ENCODE data around the gene AP1S1. TPM values are rescaled to one million over a fixed set of nuclear protein-coding genes. Genes with fewer than 3 reads are reported as not detected.
"Not testable (repeated sequence)": the region's sequence is repeated elsewhere in the genome, so short reads cannot be mapped to it uniquely, and the experiment has no call there.

AP1S1 gene
- total and polyA plus RNA-seq, 4 donors: 16.8 to 51.2 (median 24.1) TPM

DNA sequence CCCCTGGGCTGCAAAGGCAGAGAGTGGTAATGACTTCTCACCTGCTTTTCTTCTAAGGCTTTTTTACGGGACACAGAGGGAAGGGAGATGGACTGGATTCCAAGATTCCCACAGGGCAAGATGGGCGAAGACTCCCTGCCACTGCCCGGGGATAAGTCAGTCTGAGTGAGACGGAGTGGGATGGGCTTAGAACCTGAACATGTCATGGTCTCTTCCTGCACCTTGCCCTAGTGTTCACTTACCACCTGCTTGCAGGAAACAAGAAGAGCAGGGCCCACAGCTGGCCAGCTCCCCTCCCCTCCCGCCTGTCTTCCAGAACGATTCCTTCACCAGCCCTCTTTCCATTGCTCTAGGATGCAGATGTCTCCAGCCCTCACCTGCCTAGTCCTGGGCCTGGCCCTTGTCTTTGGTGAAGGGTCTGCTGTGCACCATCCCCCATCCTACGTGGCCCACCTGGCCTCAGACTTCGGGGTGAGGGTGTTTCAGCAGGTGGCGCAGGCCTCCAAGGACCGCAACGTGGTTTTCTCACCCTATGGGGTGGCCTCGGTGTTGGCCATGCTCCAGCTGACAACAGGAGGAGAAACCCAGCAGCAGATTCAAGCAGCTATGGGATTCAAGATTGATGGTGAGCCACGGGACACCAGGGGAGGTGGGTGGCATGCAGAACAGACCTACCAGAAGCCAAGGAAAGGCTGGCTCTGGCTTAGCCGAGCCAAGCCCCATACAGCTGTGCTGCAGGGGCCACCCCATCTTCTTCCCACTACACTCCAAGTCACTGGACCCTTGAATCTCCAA, 26.0 kb upstream of the AP1S1 start:
- WGBS, 2 donors: 32 to 47% methylated on average over 14 of the region's 14 CpGs
- H3K9me3 ChIP-seq (ENCODE audit: control insufficient read depth, low read length): no peaks in the 10 kb centered on the region
- H3K4me1 ChIP-seq (ENCODE audit: control insufficient read depth in 1 of 2, insufficient read depth in 2 of 2, low read length in 2 of 2): no peaks in the 10 kb centered on the region
- peaks cover 0 to 6% of the 10 kb centered on the region in 2 donors for H3K36me3 ChIP-seq (ENCODE audit: control insufficient read depth in 1 of 2, insufficient read depth in 2 of 2, low read length in 1 of 2)
- peak overlapping the region; percentile 40 to 62 for H3K4me3 ChIP-seq (ENCODE audit: low read length in 2 of 2)
- intact Hi-C loops (cut with DNase I): no loop called here
- H3K27me3 ChIP-seq (ENCODE audit: control insufficient read depth in 1 of 2, insufficient read depth in 2 of 2, low read length in 1 of 2): no peaks in the 10 kb centered on the region
- H3K27ac ChIP-seq (ENCODE audit: low read depth in 1 of 2, low read length in 2 of 2): peak overlapping the region in 1 of 2 donors; percentile 6
- ATAC-seq (ENCODE audit: low FRiP score): no peak
- no peak for DNase-seq

DNA sequence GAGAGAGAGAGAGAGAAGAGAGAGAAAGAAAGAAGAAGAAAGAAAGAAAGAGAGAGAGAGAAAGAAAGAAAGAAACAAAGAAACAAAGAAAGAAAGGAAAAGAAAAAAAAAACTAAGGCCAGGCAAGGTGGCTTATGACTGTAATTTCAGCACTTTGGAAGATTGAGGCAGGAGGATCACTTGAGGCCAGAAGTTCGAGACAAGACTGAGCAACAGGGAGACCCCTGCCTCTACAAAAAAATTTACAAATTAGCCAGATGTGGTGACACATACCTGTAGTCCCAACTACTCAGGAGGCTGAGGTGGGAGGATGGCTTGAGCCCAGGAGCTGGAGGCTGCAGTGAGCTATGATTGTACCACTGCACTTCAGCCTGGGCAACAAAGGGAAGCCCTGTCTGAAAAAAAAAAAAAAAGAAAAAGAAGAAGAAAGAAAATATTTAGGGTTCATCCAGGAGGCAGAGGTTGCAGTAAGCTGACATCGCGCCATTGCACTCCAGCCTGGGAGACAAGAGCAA, 24.6 kb upstream of the AP1S1 start:
- no peak for ATAC-seq (ENCODE audit: low FRiP score)
- Histone ChIP-seq H3K9me3 (ENCODE audit: control insufficient read depth, low read length) (no peaks in the 10 kb centered on the region), H3K27ac (ENCODE audit: low read depth in 1 of 2, low read length in 2 of 2) (peak overlapping the region in 1 of 2 donors; percentile 45), H3K4me1 (ENCODE audit: control insufficient read depth in 1 of 2, insufficient read depth in 2 of 2, low read length in 2 of 2) (no peaks in the 10 kb centered on the region), H3K27me3 (ENCODE audit: control insufficient read depth in 1 of 2, insufficient read depth in 2 of 2, low read length in 1 of 2) (no peaks in the 10 kb centered on the region), H3K36me3 (ENCODE audit: control insufficient read depth in 1 of 2, insufficient read depth in 2 of 2, low read length in 1 of 2) (peaks cover 0 to 6% of the 10 kb centered on the region in 2 donors), H3K4me3 (ENCODE audit: low read length in 2 of 2) (no peak overlapping the region)
- no peak for DNase-seq
- intact Hi-C loops (cut with DNase I): loop anchor here in 1 of 2 donors (5.0 kb wide), 1 partner anchor 32 kb away; no protein-coding TSS in a partner anchor
- WGBS, 2 donors: 88 to 93% methylated on average over 3 of the region's 3 CpGs

DNA sequence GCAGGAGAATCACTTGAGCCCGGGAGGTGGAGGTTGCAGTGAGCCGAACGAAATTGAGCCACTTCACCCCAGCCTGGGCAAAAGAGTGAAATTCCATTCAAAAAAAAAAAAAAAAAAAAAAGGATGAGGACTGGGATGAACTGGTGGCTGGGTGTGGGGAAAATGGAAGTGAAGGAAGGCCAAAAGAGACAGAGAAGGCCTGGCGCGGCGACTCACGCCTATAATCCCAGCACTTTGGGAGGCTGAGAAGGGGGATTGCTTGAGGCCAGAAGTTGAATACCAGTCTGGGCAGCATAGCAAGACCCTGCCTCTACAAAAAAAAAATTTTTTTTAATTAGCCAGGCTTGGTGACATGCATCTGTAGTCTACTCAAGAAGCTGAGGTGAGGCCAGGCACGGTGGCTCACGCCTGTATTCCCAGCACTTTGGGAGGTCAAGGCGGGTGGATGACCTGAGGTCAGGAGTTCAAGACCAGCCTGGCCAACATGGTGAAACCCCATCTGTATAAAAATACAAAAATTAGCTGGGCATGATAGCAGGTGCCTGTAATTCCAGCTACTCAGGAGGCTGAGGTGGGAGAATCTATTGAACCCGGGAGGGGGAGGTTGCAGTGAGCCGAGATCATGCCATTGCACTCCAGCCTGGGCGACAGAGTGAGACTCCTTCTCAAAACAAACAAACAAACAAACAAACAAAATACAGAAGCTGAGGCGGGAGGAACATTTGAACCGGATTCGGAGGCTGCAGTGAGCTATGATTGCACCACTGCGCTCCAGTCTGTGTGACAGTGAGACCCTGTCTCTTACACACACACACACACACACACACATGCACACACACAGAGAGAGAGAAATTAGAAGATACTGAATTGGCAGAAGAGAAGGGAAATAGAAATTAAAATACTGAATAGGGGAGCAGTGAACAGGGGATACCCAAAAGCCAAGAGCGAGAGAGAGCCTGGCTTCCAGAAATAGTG, 21.4 kb upstream of the AP1S1 start:
- not testable (repeated sequence) for H3K4me3 ChIP-seq (ENCODE audit: low read length in 2 of 2); H3K9me3 ChIP-seq (ENCODE audit: control insufficient read depth, low read length); ATAC-seq (ENCODE audit: low FRiP score); H3K27me3 ChIP-seq (ENCODE audit: control insufficient read depth in 1 of 2, insufficient read depth in 2 of 2, low read length in 1 of 2); H3K4me1 ChIP-seq (ENCODE audit: control insufficient read depth in 1 of 2, insufficient read depth in 2 of 2, low read length in 2 of 2)
- WGBS, 2 donors: 74 to 83% methylated on average over 18 of the region's 18 CpGs
- intact Hi-C loops (cut with DNase I): loop anchor here in 1 of 2 donors (5.0 kb wide), 1 partner anchor 36 kb away; no protein-coding TSS in a partner anchor
- peak overlapping the region in 1 of 2 donors; percentile 4 for H3K27ac ChIP-seq (ENCODE audit: low read depth in 1 of 2, low read length in 2 of 2)
- peak in 1 of 2 donors; percentile 55 for DNase-seq
- H3K36me3 ChIP-seq (ENCODE audit: control insufficient read depth in 1 of 2, insufficient read depth in 2 of 2, low read length in 1 of 2): peaks cover 0 to 15% of the 10 kb centered on the region in 2 donors

DNA sequence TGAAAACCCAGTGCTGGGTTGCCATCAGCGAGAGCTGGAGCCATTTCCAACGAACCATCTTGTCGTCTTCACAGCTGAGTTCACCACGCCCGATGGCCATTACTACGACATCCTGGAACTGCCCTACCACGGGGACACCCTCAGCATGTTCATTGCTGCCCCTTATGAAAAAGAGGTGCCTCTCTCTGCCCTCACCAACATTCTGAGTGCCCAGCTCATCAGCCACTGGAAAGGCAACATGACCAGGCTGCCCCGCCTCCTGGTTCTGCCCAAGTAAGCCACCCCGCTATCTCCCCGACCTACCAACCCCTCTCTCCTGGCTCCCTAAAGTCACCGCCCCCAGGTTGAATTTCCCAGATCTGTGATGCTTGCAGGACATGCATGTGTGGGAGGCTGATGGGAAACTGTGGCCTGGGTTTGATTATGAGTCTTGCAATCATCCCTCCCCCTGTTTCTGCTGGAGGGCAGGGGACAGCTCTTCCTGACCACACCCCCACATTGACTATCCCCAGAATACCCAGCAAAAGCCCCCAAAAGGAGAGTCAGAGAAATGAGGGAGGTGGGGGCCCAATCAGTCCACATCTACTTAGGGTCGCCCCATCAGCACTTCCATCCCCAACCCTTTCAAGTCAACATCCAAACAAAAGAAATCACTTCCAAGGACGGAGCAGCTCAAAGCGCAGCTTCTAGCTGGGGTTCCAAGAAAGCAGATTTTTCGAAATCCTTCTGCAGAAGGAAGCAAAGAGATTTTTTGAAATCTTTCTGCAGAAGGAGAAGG, 20.5 kb upstream of the AP1S1 start:
- no peak for DNase-seq
- WGBS, 2 donors: 75 to 77% methylated on average over 15 of the region's 15 CpGs
- intact Hi-C loops (cut with DNase I): loop anchor here in 1 of 2 donors (5.0 kb wide), 1 partner anchor 37 kb away; no protein-coding TSS in a partner anchor

DNA sequence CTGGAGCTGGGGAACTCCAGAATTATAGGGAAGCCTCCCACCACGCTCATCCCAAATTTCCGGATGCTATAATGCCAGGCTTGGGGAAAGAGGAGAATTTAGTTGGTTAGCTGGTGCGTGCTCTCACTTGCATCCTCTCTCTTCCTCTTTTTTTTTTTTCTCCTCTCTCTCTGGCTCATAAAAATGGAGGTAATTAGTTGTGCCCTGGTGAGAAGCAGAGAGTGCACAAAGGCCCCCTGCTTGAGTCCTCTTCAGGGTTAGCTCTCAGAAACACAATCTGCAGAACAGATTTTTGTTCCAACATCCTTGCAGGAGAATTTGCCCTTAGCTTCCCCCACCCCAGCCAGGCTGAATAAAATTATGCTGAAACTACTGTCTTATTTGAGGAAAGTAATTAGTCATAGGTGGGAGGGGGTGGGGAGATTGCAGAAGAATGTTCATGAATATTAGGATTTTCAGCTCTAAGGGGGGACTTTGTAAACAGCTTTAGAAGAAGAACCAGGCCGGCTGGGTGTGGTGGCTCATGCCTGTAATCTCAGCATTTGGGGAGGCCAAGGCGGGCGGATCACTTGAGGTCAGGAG, 19.8 kb upstream of the AP1S1 start:
- no peak overlapping the region for H3K4me3 ChIP-seq (ENCODE audit: low read length in 2 of 2)
- H3K27me3 ChIP-seq (ENCODE audit: control insufficient read depth in 1 of 2, insufficient read depth in 2 of 2, low read length in 1 of 2): no peaks in the 10 kb centered on the region
- WGBS, 2 donors: 87 to 88% methylated on average over 6 of the region's 6 CpGs
- ATAC-seq (ENCODE audit: low FRiP score) (no peak), DNase-seq (no peak)
- no peaks in the 10 kb centered on the region for H3K4me1 ChIP-seq (ENCODE audit: control insufficient read depth in 1 of 2, insufficient read depth in 2 of 2, low read length in 2 of 2)
- no peaks in the 10 kb centered on the region for H3K9me3 ChIP-seq (ENCODE audit: control insufficient read depth, low read length)
- intact Hi-C loops (cut with DNase I): loop anchor here in 1 of 2 donors (5.0 kb wide), 1 partner anchor 37 kb away; no protein-coding TSS in a partner anchor
- H3K27ac ChIP-seq (ENCODE audit: low read depth in 1 of 2, low read length in 2 of 2): no peak overlapping the region
- H3K36me3 ChIP-seq (ENCODE audit: control insufficient read depth in 1 of 2, insufficient read depth in 2 of 2, low read length in 1 of 2): peaks cover 0 to 15% of the 10 kb centered on the region in 2 donors

More for the DNA sequence above, 20.5 kb upstream of the AP1S1 start:
- H3K9me3 ChIP-seq (ENCODE audit: control insufficient read depth, low read length): no peaks in the 10 kb centered on the region
- no peaks in the 10 kb centered on the region for H3K27me3 ChIP-seq (ENCODE audit: control insufficient read depth in 1 of 2, insufficient read depth in 2 of 2, low read length in 1 of 2)
- ATAC-seq (ENCODE audit: low FRiP score): no peak
- peak overlapping the region in 1 of 2 donors; percentile 4 for H3K27ac ChIP-seq (ENCODE audit: low read depth in 1 of 2, low read length in 2 of 2)
- H3K36me3 ChIP-seq (ENCODE audit: control insufficient read depth in 1 of 2, insufficient read depth in 2 of 2, low read length in 1 of 2): peaks cover 0 to 15% of the 10 kb centered on the region in 2 donors
- no peaks in the 10 kb centered on the region for H3K4me1 ChIP-seq (ENCODE audit: control insufficient read depth in 1 of 2, insufficient read depth in 2 of 2, low read length in 2 of 2)
- no peak overlapping the region for H3K4me3 ChIP-seq (ENCODE audit: low read length in 2 of 2)

DNA sequence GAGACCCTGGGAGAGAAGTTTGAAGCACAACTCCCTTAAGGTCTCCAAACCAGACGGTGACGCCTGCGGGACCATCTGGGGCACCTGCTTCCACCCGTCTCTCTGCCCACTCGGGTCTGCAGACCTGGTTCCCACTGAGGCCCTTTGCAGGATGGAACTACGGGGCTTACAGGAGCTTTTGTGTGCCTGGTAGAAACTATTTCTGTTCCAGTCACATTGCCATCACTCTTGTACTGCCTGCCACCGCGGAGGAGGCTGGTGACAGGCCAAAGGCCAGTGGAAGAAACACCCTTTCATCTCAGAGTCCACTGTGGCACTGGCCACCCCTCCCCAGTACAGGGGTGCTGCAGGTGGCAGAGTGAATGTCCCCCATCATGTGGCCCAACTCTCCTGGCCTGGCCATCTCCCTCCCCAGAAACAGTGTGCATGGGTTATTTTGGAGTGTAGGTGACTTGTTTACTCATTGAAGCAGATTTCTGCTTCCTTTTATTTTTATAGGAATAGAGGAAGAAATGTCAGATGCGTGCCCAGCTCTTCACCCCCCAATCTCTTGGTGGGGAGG, 16.5 kb upstream of the AP1S1 start:
- no peak for DNase-seq
- ATAC-seq (ENCODE audit: low FRiP score): peak; percentile 29
- Histone ChIP-seq H3K4me1 (ENCODE audit: control insufficient read depth in 1 of 2, insufficient read depth in 2 of 2, low read length in 2 of 2) (no peaks in the 10 kb centered on the region), H3K27ac (ENCODE audit: low read depth in 1 of 2, low read length in 2 of 2) (peak overlapping the region; percentile 2 to 34), H3K27me3 (ENCODE audit: control insufficient read depth in 1 of 2, insufficient read depth in 2 of 2, low read length in 1 of 2) (no peaks in the 10 kb centered on the region), H3K4me3 (ENCODE audit: low read length in 2 of 2) (no peak overlapping the region), H3K9me3 (ENCODE audit: control insufficient read depth, low read length) (no peaks in the 10 kb centered on the region), H3K36me3 (ENCODE audit: control insufficient read depth in 1 of 2, insufficient read depth in 2 of 2, low read length in 1 of 2) (peaks cover 0 to 9% of the 10 kb centered on the region in 2 donors)
- intact Hi-C loops (cut with DNase I): loop anchor here in 1 of 2 donors (2.0 kb wide), 2 partner anchors 43 to 53 kb away; partner anchors contain the start of gene TRIM56
- WGBS, 2 donors: 37 to 41% methylated on average over 9 of the region's 9 CpGs

DNA sequence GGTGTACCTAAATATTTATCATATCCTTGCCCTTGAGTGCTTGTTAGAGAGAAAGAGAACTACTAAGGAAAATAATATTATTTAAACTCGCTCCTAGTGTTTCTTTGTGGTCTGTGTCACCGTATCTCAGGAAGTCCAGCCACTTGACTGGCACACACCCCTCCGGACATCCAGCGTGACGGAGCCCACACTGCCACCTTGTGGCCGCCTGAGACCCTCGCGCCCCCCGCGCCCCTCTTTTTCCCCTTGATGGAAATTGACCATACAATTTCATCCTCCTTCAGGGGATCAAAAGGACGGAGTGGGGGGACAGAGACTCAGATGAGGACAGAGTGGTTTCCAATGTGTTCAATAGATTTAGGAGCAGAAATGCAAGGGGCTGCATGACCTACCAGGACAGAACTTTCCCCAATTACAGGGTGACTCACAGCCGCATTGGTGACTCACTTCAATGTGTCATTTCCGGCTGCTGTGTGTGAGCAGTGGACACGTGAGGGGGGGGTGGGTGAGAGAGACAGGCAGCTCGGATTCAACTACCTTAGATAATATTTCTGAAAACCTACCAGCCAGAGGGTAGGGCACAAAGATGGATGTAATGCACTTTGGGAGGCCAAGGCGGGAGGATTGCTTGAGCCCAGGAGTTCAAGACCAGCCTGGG, 15.9 kb upstream of the AP1S1 start:
- no peak overlapping the region for H3K4me3 ChIP-seq (ENCODE audit: low read length in 2 of 2)
- intact Hi-C loops (cut with DNase I): loop anchor here in 1 of 2 donors (2.0 kb wide), 2 partner anchors 44 to 54 kb away; partner anchors contain the start of gene TRIM56
- H3K27ac ChIP-seq (ENCODE audit: low read depth in 1 of 2, low read length in 2 of 2): peak overlapping the region in 1 of 2 donors; percentile 65
- H3K36me3 ChIP-seq (ENCODE audit: control insufficient read depth in 1 of 2, insufficient read depth in 2 of 2, low read length in 1 of 2): peaks cover 0 to 9% of the 10 kb centered on the region in 2 donors
- ATAC-seq (ENCODE audit: low FRiP score) (peak; percentile 91), DNase-seq (peak; percentile 91 to 93)
- WGBS, 2 donors: 7 to 8% methylated on average over 16 of the region's 16 CpGs
- no peaks in the 10 kb centered on the region for H3K27me3 ChIP-seq (ENCODE audit: control insufficient read depth in 1 of 2, insufficient read depth in 2 of 2, low read length in 1 of 2)
- no peaks in the 10 kb centered on the region for H3K4me1 ChIP-seq (ENCODE audit: control insufficient read depth in 1 of 2, insufficient read depth in 2 of 2, low read length in 2 of 2)
- H3K9me3 ChIP-seq (ENCODE audit: control insufficient read depth, low read length): no peaks in the 10 kb centered on the region
